GM21515 (cell line): ENCODE results near the gene DGKG.

Experiments
- ATAC-seq: cut with Tn5 transposase; IDR thresholded peaks from one replicate; pipeline ENCODE4 v1.9.1; 2021; ENCODE audit not compliant: unreplicated experiment

The DGKG gene

DNA sequence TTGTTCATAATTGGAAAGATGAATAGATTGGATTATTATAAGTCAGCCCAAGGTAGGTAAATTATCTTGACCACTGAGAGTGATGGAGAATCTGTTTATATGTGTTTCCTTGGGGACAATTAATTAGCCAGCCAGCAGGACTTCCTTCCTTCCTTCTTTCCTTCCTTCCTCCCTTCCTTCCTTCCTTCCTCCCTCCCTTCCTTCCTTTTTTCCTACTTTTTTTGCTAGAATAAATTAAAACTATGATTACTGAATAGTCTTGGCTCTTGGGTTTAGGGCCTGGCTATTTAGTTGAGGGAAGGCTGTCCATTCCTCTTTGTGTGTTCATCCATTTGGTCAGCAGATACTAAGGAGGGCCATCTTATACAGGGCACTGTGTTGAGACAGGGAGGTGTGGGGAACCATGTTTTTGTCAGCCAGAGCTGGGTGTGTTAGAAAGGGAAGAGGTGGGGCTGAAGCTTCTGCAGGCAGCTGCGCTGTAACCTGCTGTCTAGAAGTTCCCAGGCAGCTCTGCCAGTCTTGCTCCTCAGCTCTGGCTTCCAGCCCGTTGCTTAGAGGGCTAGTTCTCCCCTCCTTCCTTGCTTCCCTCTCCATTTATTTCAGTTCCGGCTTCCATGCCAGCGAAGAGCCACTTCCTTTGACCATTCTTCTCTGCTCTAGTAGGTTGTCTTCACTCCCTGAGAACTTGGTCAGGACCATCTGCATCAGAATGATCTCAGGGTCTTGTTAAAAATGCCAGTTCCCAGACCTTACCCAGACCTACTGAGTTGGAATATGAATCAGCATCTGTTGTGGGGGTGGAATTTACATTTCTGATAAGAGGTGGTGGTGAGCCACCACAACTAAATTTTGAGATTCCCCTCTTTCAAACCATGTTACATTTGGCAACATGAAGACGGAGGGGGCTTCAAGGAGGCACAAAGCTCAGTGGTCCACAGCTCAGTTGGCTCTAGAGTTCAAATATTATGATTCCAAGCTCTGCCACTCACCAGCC lies 113.9 kb downstream of the DGKG start:
- no peak for ATAC-seq

DNA sequence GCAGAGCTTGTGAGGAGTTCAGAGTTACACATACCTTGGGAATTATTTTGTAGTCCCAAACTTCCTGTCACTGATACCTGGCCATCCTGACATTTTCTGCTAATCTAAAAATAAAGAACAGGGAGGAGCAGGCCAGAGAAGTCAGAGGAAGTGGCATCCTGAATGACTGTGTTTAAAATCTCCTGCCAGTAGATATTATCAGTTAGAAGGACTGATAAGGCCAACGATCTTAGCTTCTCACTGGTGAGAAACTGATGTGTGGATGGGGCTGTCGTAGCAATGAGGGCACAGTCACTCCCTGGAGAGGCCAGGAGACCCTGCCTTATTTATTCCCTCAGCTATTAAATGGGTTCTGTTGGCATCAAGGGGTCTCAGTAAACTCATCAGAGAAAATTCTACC lies 115.1 kb downstream of the DGKG start:
- ATAC-seq, result no peak

DNA sequence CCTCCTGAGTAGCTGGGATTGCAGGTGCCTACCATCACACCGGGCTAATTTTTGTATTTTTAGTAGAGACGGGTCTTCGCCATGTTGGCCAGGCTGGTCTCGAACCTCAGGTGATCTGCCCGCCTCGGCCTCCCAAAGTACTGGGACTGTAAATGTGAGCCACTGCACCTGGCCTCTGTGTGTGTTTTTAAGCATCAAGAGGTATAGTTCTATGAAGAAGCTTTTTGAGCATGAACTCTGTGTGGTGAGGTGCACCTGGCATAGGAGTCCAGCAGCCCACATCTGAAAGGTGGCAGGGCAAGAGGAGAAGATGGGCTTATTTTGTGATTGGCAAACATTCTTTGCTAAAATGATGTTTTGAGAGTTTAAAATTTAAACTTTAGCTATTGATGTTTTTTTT lies 118.0 kb downstream of the DGKG start:
- no peak for ATAC-seq

DNA sequence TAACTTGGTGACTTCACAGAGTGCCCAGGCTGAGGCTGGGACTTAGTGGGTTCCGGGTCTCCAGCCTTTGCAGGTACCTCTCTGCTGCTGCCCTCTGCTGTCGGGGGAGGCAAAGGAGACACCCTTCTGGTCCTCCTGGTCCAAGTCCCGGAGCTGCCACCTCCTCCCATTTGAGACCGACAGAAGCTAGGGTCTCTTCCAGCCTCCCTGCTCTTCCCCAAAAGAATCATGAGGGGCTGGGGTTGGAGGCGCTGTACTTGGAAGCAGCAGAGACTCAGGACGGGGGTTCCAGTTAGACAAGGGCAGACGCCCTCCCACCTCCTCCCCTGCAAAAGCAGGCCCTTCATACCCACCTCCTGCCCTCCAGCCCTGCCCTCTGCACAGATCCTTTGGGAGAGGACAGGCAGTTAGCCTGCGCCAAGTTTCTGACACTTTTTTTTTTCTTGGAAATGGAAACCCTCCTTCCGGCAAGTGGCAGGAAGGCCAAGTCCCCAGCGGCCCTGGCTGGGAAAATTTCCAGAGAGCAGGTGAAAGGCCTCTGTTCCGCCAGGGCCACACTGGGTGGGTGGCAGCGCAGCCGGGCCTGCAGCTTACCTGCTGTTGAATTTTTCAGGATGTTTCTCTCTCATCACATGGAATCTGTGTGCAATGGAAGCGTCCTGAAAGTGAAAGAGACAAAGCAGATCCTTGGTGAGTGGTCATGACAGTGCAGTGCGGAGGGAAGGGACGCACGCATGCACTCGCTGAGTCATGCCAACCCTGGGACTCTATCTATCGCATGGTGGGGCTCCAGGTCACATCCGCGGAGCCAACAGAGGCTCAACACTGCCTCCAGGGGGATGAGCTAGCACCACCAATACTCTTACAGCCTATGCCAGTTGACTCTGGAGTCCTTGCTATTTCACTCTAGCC lies 119.9 kb downstream of the DGKG start:
- ATAC-seq, result peak; percentile 72

GRCh38 chr3:186239321-186239720 lies 122.7 kb downstream of the DGKG start:
- ATAC-seq, result no peak

- ATAC-seq, result no peak
These were observed 124.1 kb downstream of the DGKG start for GRCh38 chr3:186237915-186238314.

- ATAC-seq, result no peak
These were observed 125.5 kb downstream of the DGKG start for GRCh38 chr3:186236357-186237020.

DNA sequence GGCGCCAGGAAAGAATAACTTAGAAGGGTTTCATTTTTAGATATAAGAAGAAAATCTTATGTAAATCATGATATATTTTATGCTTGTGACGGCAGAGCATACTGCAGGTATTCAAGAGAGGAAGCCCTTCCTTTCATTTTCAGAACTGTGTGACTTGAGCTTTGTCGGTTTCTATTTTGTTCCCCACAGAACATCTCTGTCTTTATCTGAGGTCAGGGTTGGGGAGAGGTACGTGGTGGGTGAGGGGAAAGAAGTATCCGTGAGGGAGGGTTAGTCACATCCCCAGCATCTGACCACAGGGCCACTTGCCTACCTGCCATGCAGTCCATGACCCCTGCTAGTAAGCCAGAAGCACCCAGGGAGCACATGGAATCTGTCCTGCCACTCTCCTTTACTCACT lies 126.5 kb downstream of the DGKG start:
- ATAC-seq, result peak; percentile 87

DNA sequence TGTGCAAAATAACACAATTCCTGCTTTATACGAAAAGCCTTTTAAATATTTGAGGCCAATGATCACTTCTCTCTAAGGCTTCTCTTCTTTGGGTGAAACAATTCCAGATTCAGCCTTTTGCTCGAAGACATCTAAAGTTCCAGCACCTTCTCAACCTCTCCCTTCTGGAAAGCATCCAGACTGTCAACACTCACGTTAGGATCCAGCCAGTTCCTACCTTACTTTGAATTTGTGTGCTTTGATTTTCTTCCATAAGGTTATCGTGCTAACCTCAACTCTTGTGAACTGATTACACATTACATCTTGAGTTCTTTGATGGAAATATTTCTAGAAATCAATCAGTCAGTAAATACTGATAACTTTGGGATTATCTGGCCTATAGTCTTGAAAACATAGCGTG lies 127.9 kb downstream of the DGKG start:
- ATAC-seq, result no peak

GRCh38 chr3:186226482-186226881 lies 135.6 kb downstream of the DGKG start:
- no peak for ATAC-seq

- ATAC-seq, result no peak
These were observed 136.4 kb downstream of the DGKG start for GRCh38 chr3:186225603-186226002.

- no peak for ATAC-seq
These were observed 137.9 kb downstream of the DGKG start for GRCh38 chr3:186224041-186224610.

DNA sequence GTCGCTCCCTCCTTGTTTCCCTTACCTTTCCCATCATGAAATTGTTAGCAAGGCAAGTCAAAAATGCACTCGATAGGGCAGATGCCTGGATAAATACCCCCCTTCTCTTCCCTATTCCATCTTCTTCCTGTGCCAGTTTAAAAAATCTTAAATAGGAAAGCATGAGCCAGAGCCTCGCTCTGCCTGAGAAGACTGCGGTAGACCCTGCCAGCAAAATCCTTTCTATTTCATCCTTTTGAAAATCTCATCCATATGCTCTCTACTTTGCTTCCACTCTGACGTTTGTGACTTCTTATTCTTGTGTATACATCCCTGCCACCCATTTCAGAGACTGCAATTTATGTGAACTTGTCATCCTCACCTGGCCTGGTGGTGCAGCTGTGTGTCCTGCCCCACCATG lies 138.6 kb downstream of the DGKG start:
- no peak for ATAC-seq

- ATAC-seq, result no peak
These were observed 140.2 kb downstream of the DGKG start for GRCh38 chr3:186221760-186222378.

- no peak for ATAC-seq
These were observed 141.0 kb downstream of the DGKG start for GRCh38 chr3:186220911-186221645.

DNA sequence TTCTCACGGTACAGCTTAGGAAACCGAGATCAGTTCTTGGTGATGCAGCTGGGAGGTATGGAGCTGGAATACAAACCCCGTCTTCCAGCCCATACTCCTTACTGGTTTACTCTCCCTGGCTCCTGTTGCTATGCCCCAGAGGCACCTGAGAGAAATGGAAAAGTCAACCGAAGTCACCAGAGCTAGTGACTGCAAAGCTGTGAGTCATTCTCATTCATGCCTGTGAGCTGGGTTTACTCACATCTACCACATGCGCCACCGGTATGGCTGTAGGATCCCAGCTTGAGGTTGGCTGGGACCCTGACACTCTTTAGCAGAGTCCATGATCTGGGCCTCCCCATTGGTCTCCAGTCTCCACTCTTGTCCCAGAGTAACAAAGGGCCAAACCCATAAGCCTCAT lies 141.7 kb downstream of the DGKG start:
- no peak for ATAC-seq

DNA sequence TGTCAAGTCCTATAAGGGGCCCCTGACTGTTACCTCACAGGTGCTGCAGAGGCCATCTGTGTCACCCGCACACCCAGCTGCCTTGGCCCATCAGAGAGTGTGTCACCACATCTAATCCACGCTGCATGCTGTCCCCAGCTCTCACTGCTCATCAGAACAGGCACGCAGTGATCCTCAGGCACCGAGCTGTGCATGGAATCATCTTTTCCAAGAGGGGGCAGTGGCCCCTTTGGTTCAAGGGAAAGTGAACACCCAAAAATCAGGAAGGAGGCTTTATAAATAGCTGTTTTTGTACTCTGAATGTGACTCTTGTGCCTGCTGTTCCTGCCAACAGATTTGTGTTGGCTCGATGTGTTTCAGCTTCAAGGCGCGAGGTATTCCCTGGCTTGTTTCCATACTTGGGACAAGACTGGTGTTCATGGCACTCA lies 142.8 kb downstream of the DGKG start:
- no peak for ATAC-seq

GRCh38 chr3:186218421-186218820 lies 143.6 kb downstream of the DGKG start:
- no peak for ATAC-seq

- ATAC-seq, result peak; percentile 89
These were observed 144.2 kb downstream of the DGKG start for GRCh38 chr3:186217820-186218164.
